ENCODE results near the gene BPIFA2. TPM values are rescaled to one million over a fixed set of nuclear protein-coding genes. Genes with fewer than 3 reads are reported as not detected.

BPIFA2 gene
- total RNA-seq, 1 donor from 2014 or later: not detected

- DNase-seq (ENCODE audit: low read depth): peak; percentile 2
Observed at GRCh38 chr20:33192912-33193501, 25.0 kb downstream of the BPIFA2 start.

DNA sequence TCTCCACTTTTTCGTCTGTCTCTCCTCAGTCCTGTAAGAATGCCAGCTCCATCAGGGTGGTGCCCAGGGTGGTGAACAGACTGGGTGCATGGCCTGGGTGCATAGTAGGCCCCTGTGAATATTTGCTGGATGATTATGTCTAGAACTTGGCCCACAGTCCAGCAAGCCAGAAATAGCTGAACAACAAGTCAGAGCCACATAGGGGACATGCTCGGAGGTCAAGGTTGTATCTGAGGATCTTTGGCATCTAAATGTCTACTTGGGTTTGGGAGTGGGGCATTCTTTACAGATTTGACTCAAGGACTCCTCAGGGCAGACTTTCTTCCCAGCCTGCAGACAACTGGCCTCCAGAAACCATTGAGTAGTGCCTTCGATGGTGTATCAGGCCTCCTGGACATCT lies 31.1 kb downstream of the BPIFA2 start:
- DNase-seq (ENCODE audit: low read depth): no peak

DNA sequence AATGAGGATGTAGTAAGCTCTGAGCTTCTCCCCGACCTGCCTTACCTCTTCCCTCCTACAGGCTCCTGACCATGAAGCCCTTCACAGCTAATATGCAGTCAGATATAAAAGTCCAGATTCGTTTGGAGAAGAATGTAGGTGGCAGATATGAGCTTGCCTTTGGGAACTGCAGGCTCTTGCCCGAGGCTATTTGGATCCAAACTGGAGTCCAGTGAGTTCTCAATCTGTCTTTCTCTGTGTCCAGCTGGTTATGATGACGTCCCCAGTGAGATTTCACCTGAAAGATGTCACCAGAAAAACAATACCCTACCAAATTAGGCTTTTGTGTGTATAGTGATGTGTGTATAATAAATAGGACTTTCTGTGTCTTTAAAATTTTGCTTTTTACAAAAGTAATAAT lies 34.5 kb downstream of the BPIFA2 start:
- DNase-seq (ENCODE audit: low read depth): no peak

- no peak for DNase-seq (ENCODE audit: low read depth)
Observed at GRCh38 chr20:33203444-33203843, 35.5 kb downstream of the BPIFA2 start.

DNA sequence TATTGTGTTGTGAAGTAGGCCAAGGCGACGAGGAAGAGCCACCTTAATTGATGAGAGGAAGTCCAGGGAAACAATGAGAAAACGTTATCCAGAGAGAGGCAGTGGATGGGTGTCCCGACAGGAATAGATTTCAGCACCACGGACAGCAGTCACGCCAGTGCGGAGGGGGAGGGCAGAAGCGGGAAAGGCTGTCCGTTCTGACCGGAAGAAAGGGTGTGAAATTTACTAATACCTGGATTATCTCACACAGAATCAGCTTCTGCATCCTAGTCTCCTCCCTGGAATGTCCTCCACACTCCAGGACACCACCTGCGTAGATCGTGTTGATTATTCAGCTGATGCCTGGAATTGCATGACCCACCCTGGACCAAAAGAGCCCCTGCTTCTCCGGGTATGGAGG lies 41.8 kb downstream of the BPIFA2 start:
- peak; percentile 80 for DNase-seq (ENCODE audit: low read depth)

DNA sequence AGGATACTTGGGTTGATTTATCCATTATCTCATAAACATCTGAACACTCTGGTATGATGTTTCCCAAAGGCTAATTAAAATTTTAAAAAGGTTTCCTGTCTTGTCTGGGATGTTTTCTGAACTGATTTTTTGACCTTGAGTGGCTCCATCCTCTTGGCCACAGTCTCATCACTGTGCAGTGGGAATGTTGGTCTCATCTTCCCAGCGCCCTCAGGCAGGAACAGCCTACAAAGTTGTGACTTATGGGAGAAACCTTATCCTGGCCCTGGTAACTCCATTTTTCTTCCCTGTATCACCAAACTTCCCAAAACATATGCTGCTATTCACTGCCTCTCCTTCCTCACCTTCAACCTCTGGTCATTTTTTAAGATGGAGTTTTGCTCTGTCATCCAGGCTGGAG lies 42.4 kb downstream of the BPIFA2 start:
- DNase-seq (ENCODE audit: low read depth): no peak

DNA sequence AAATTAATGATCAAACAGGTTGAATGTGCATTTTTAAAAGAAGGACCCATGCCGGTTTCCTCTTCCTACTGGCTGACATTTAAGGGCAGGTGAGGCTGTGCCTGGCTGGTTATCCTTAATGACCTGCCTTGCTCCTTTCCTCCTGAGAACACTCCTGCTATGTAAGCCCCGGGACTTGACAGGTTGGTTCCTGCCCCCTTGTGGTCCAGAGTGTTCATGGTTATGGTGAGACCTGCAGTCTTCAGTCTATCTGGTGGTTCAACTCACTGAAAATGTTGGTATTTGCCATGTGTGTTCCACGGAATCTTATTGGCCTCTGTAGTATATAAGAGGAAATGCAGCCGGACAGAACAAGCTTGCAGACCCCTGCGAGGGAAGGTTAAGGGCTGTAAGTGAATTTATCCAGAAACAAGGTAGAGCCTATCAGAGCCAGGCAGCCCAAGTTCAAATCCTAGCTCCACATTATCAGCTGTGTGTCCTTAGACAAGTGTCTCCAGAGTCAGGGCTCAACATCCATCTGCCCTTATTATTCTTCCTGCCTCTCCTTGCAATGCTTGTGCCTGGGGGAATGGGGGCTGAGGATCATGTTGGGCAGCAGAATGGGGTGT lies 44.0 kb downstream of the BPIFA2 start:
- peak; percentile 11 for DNase-seq (ENCODE audit: low read depth)

- no peak for DNase-seq (ENCODE audit: low read depth)
Observed at GRCh38 chr20:33217052-33217451, 49.1 kb downstream of the BPIFA2 start, which contains the start of gene BPIFA3. TSS of gene BPIFA3 (plus strand) at chr20:33217352. CDS start at chr20:33217537, 185 bp downstream.

DNA sequence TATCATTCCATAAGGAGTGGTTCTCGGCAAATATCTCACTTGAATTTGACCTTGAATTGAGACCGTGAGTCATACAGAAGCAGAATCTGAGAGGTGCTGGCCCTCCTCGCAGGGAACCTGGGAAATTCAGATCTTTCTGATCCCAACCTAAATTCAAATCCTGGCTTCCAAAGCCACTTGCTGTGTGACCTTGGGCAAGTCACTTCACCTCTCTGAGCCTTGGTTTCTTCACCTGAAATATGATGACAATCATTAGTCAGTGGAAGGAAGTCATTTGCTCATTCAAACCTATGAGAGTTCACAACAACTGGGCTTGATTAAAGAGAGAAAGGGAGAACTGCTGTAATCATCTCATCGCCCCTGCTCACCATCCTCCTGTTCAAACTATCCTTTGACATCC lies 56.4 kb downstream of the BPIFA2 start:
- no peak for DNase-seq (ENCODE audit: low read depth)

DNA sequence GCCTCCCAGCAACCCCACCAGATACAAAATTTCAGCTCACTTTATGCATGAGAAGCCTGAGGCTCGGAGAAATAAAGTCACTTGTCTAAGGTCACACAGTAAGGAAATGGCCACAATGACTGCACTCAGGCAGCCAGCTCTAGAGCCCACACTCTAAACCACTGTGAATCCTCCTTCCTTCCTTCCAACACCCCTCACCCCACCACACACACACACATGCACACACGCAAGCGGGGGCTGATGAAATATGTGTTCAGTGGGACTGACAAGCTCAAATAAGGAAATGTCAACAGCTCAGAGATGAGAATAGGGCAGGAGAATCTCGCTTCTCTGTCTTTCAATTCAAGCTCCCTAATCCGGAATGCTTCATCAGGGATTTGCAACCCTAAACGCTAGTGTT lies 61.9 kb downstream of the BPIFA2 start:
- DNase-seq (ENCODE audit: low read depth): no peak

Other genes with a start within 250 kb of the BPIFA2 start
- gene SUN5, start 163.7 kb upstream of the BPIFA2 start, total RNA-seq: not detected in 2 replicates
- gene BPIFB2, start 160.5 kb upstream of the BPIFA2 start, total RNA-seq: not detected in 2 replicates
- not detected in 2 replicates for gene BPIFB6, start 136.5 kb upstream of the BPIFA2 start, total RNA-seq
- gene BPIFB3, start 114.3 kb upstream of the BPIFA2 start, total RNA-seq: not detected in 2 replicates
- not detected in 2 replicates for gene BPIFB4, start 88.5 kb upstream of the BPIFA2 start, total RNA-seq
- gene BPIFA3, start 49.2 kb downstream of the BPIFA2 start, total RNA-seq: not detected in 2 replicates
- not detected in 2 replicates for gene BPIFA1, start 67.8 kb downstream of the BPIFA2 start, total RNA-seq
- gene BPIFB1, start 115.1 kb downstream of the BPIFA2 start, total RNA-seq: not detected in 2 replicates
- gene CDK5RAP1, start 233.4 kb downstream of the BPIFA2 start, total RNA-seq: 28.1 and 29.7 TPM in 2 replicates